NK-92 treated with Interleukin-12 subunit alpha and Interleukin-12 subunit beta, amount 100 ng/mL, for 24 hours (cell line): ENCODE results near the gene ADARB2.
A peak's percentile ranks its signal among the peaks of the same experiment; 100 is the strongest.
"Not testable (repeated sequence)": the region's sequence is repeated elsewhere in the genome, so short reads cannot be mapped to it uniquely, and the experiment has no call there.

Experiments
- DNase-seq: peaks from one replicate; lab custom pipeline; 2025; lab: John Stamatoyannopoulos, UW

Gene ADARB2

GRCh38 chr10:1427521-1428186 lies 309.7 kb downstream of the ADARB2 start:
- not testable (repeated sequence) for DNase-seq

- no peak for DNase-seq
These were observed 310.5 kb downstream of the ADARB2 start for GRCh38 chr10:1426786-1427185.

GRCh38 chr10:1425879-1426278 lies 311.4 kb downstream of the ADARB2 start:
- no peak for DNase-seq

GRCh38 chr10:1424648-1425047 lies 312.7 kb downstream of the ADARB2 start:
- DNase-seq, result no peak

GRCh38 chr10:1423676-1424253 lies 313.6 kb downstream of the ADARB2 start:
- DNase-seq, result no peak

- DNase-seq, result no peak
These were observed 315.1 kb downstream of the ADARB2 start for GRCh38 chr10:1422275-1422674.

- peak; percentile 19 for DNase-seq
These were observed 316.5 kb downstream of the ADARB2 start for GRCh38 chr10:1420661-1421362.

GRCh38 chr10:1419796-1420610 lies 317.3 kb downstream of the ADARB2 start:
- no peak for DNase-seq

GRCh38 chr10:1418031-1418550 lies 319.2 kb downstream of the ADARB2 start:
- DNase-seq, result no peak

- no peak for DNase-seq
These were observed 319.8 kb downstream of the ADARB2 start for GRCh38 chr10:1417574-1417973.

- no peak for DNase-seq
These were observed 320.8 kb downstream of the ADARB2 start for GRCh38 chr10:1416456-1417037.

GRCh38 chr10:1414893-1415292 lies 322.4 kb downstream of the ADARB2 start:
- DNase-seq, result no peak

- DNase-seq, result not testable (repeated sequence)
These were observed 323.0 kb downstream of the ADARB2 start for GRCh38 chr10:1414346-1414745.

GRCh38 chr10:1413823-1414222 lies 323.5 kb downstream of the ADARB2 start:
- DNase-seq, result no peak

GRCh38 chr10:1413256-1413655 lies 324.1 kb downstream of the ADARB2 start:
- no peak for DNase-seq

GRCh38 chr10:1412531-1413189 lies 324.7 kb downstream of the ADARB2 start:
- no peak for DNase-seq

- no peak for DNase-seq
These were observed 325.4 kb downstream of the ADARB2 start for GRCh38 chr10:1411956-1412355.

- no peak for DNase-seq
These were observed 325.9 kb downstream of the ADARB2 start for GRCh38 chr10:1411451-1411850.

GRCh38 chr10:1410469-1411395 lies 326.6 kb downstream of the ADARB2 start:
- no peak for DNase-seq

- no peak for DNase-seq
These were observed 327.3 kb downstream of the ADARB2 start for GRCh38 chr10:1410032-1410431.
